Central memory CD8-positive, alpha-beta T cell (primary cell): ENCODE data around the gene CYP8B1.

ENCODE experiments used
- ATAC-seq: fragments of 150-1000 bp; cut with Tn5 transposase; replicated peaks from 2 replicates; pipeline ENCODE4 v1.10.0; 2022; ENCODE audit warnings: mild to moderate bottlenecking, moderate FRiP score, moderate number of reproducible peaks; ENCODE audit not compliant: poor library complexity, severe bottlenecking; ENCODE audit errors: extremely low read depth
- DNase-seq, 2 donors: peaks; one replicate each; pipeline ENCODE4 v3.0.0; 2021; ENCODE audit warnings: low spot score in 2 of 2
- H3K27ac Mint-ChIP-seq: one replicate; pipeline ENCODE4 v1.8.0; 2022; ENCODE audit warnings: low read depth, mild to moderate bottlenecking, moderate library complexity, mixed read lengths
- H3K27me3 Mint-ChIP-seq: one replicate; pipeline ENCODE4 v1.8.0; 2022; ENCODE audit warnings: mixed read lengths
- H3K36me3 Mint-ChIP-seq: one replicate; pipeline ENCODE4 v1.8.0; 2022; ENCODE audit warnings: mild to moderate bottlenecking, moderate library complexity, mixed read lengths; ENCODE audit not compliant: insufficient read depth
- H3K4me1 Mint-ChIP-seq: one replicate; pipeline ENCODE4 v1.8.0; 2022; ENCODE audit warnings: mixed read lengths
- H3K4me3 Mint-ChIP-seq: one replicate; pipeline ENCODE4 v1.8.0; 2022; ENCODE audit warnings: mild to moderate bottlenecking, moderate library complexity, mixed read lengths
- H3K9me3 Mint-ChIP-seq: one replicate; pipeline ENCODE4 v1.8.0; 2022; ENCODE audit warnings: mixed read lengths

CYP8B1 gene

DNA sequence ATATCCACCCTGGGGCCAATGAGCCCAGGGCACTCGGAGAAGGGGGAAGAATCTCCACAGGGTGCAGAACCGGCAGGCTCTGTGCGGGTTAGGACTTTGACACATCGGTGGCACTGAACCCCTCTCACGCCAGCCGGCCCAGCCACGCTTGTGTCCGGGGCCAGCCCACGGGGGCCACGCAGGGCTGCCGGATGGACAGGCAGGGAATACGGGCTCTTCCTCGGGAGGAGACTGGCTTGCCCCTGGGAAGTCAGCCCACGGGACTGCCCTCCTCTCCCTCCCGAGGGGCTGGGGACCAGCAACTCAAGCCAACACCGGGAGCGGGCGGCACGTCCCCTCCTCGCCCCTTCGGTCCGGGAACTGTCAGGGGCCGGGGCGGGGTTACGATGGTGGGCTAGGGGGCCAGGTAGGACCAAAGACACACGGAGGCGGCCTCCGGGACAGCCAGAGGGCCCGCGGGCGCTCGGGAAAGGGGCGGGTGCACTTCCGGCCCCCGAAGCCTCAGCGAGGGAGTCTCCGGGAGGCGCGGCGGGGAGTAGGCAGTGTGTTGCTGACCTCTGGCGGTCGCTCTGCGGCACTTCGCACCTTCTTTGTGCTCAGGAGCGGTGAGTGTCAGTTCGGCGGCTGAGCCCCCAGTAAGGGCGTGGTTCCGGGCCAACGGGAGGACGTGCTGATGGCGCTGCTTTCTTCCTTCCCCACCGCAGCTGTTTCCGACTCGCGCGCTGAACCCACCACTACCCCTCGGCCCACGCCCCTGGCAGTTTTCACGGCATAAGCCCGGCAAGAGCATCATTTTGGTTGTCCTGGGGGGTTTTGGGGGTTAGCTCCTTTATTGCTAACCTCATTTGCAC lies 5.1 kb upstream of the CYP8B1 start:
- peak overlapping the region; percentile 77 for H3K4me3 Mint-ChIP-seq
- ATAC-seq: peak; percentile 95
- H3K9me3 Mint-ChIP-seq: no peaks in the 10 kb centered on the region
- H3K27ac Mint-ChIP-seq: peak overlapping the region; percentile 78
- peaks cover 1% of the 10 kb centered on the region for H3K36me3 Mint-ChIP-seq
- peaks cover 14% of the 10 kb centered on the region for H3K4me1 Mint-ChIP-seq
- peak; percentile 67 to 78 for DNase-seq
- H3K27me3 Mint-ChIP-seq: peaks cover 11% of the 10 kb centered on the region

- H3K27ac Mint-ChIP-seq: peak overlapping the region; percentile 78
- peaks cover 14% of the 10 kb centered on the region for H3K4me1 Mint-ChIP-seq
- no peak for ATAC-seq
- DNase-seq: no peak
- peaks cover 5% of the 10 kb centered on the region for H3K27me3 Mint-ChIP-seq
- peak overlapping the region; percentile 77 for H3K4me3 Mint-ChIP-seq
- H3K9me3 Mint-ChIP-seq: no peaks in the 10 kb centered on the region
- H3K36me3 Mint-ChIP-seq: peaks cover 1% of the 10 kb centered on the region
Observed at GRCh38 chr3:42880183-42880582, 4.5 kb upstream of the CYP8B1 start.

DNA sequence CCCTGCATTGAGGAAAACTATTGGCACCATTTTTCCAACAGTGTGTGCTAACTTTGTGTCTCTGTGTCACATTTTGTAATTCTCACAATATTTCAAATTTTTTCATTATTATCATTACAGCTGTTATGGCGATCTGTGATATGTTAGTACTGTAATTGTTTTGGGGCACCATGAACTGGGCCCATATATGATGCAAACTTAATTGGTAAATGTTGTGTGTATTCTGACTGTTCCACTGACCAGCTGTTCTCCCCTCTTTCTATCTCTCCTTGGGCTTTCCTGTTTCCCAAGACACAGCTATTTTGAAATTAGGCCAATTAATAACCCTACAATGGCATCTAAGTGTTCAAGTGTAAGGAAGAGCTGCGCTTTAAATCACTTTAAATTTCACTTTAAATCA lies 2.2 kb upstream of the CYP8B1 start:
- H3K27me3 Mint-ChIP-seq: peaks cover 1% of the 10 kb centered on the region
- H3K27ac Mint-ChIP-seq: no peak overlapping the region
- no peak overlapping the region for H3K4me3 Mint-ChIP-seq
- H3K4me1 Mint-ChIP-seq: peaks cover 14% of the 10 kb centered on the region
- peaks cover 1% of the 10 kb centered on the region for H3K36me3 Mint-ChIP-seq
- no peak for ATAC-seq
- H3K9me3 Mint-ChIP-seq: no peaks in the 10 kb centered on the region
- DNase-seq: no peak

DNA sequence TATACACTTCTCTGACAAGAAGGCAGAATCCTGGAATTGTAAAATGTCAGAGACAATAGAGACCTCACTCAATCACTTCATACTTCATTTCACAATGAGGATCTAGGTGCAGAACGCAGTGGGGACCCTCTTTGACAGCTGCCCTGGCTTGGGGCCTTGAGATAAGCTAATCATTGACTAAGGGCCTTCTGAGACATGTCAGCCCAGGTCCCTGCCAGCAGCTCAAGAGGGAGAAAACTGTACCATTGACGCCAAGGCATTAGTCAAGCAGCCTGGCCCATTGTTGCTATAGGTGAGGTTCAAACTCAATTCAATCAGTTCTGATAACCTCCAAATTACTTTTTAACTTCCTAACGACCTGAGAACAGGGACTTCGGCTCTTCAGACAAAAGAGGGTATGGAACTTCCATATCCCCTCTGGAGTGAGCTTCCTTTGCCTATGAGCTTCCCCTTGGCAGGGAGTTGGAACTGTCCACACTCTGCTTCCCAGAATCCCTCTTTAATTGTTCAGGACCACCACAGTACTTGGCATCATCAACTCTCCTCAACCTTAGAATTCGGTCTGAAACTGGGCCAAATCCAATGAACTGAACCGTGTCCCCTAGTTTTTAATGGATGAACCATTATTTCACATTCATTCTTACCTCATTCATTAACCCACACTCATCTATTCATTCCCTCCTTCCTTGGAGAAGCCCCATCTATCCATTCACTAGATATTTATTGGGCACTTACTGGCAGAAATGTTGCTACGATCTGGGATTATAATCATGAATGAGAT lies 1.5 kb upstream of the CYP8B1 start:
- Mint-ChIP-seq H3K27ac (no peak overlapping the region), H3K9me3 (no peaks in the 10 kb centered on the region), H3K4me1 (peaks cover 14% of the 10 kb centered on the region), H3K4me3 (no peak overlapping the region), H3K27me3 (peaks cover 9% of the 10 kb centered on the region), H3K36me3 (peaks cover 1% of the 10 kb centered on the region)
- DNase-seq (no peak), ATAC-seq (no peak)

DNA sequence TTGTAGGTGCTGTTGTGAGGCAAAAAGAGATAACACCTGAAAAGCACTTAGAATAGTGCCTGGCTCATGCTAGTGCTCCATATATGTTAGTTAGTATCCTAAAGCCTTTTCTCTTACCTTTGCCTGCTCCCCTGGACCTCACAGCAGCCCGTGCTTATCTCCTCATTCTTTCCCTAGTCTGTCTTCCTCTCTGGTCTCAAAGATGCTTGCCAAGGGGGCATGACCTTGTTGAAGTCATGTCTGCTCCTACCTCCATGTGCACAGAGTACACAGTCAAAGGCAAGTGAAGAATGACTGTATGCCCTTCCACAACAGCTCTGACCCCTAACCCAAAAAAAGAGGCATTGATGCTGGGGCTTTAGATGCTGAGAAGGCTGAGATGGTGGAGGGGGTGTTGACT lies 722 bp upstream of the CYP8B1 start:
- H3K27ac Mint-ChIP-seq: no peak overlapping the region
- H3K4me1 Mint-ChIP-seq: peaks cover 10% of the 10 kb centered on the region
- no peak for ATAC-seq
- H3K9me3 Mint-ChIP-seq: no peaks in the 10 kb centered on the region
- no peak for DNase-seq
- peaks cover 1% of the 10 kb centered on the region for H3K36me3 Mint-ChIP-seq
- H3K4me3 Mint-ChIP-seq: no peak overlapping the region
- H3K27me3 Mint-ChIP-seq: peaks cover 12% of the 10 kb centered on the region

DNA sequence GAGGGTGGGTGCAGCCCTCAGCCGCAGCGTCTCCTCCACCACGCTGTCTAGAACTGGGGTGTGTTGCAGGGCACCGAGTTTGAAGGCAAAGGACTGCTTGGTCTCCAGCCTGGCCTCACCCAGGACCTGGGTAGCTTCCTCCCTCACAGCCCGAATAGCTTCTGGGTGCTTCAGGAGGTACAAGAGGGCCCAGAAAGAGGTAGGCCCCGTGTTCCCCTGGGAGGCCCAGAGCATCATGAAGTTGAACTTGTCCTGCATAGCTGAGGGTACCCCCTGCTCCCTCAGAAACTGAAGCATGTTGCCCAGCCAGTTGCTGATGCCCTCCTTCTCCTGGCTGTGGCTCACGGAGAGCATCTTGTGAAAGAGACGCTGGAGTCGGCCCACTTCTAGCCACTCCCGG lies 930 bp downstream of the CYP8B1 start:
- H3K27ac Mint-ChIP-seq: no peak overlapping the region

GRCh38 chr3:42873221-42873982 lies 2.3 kb downstream of the CYP8B1 start:
- no peaks in the 10 kb centered on the region for H3K9me3 Mint-ChIP-seq
- H3K4me3 Mint-ChIP-seq: no peak overlapping the region
- ATAC-seq: no peak
- H3K27ac Mint-ChIP-seq: no peak overlapping the region
- peaks cover 12% of the 10 kb centered on the region for H3K27me3 Mint-ChIP-seq
- no peaks in the 10 kb centered on the region for H3K4me1 Mint-ChIP-seq
- no peaks in the 10 kb centered on the region for H3K36me3 Mint-ChIP-seq
- no peak for DNase-seq

More for the DNA sequence above, 930 bp downstream of the CYP8B1 start:
- ATAC-seq: no peak
- H3K4me1 Mint-ChIP-seq: no peaks in the 10 kb centered on the region
- peaks cover 12% of the 10 kb centered on the region for H3K27me3 Mint-ChIP-seq
- no peak for DNase-seq
- no peaks in the 10 kb centered on the region for H3K9me3 Mint-ChIP-seq
- no peak overlapping the region for H3K4me3 Mint-ChIP-seq
- no peaks in the 10 kb centered on the region for H3K36me3 Mint-ChIP-seq

DNA sequence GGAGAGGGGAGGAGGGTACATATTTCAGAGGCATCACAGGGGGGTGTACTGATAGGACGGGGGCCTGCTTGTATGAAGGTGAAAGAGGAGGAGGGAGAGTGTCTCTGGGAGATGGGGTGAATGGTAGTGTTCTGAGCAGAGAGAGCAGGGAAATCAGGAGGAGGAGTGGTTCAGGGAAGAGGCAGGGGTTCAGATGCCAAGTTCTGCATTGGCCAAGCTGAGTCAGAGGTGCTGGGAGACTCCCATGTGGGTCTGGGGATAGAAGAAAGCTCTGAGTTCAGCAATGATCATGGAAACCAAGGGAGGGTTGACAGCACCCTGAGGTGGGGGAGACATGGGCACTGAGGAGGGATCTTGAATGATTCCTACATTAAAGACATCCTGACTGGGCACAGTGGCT lies 3.0 kb downstream of the CYP8B1 start:
- ATAC-seq: no peak
- H3K36me3 Mint-ChIP-seq: no peaks in the 10 kb centered on the region
- H3K4me3 Mint-ChIP-seq: no peak overlapping the region
- no peaks in the 10 kb centered on the region for H3K9me3 Mint-ChIP-seq
- H3K4me1 Mint-ChIP-seq: no peaks in the 10 kb centered on the region
- DNase-seq: no peak
- H3K27me3 Mint-ChIP-seq: peaks cover 12% of the 10 kb centered on the region
- H3K27ac Mint-ChIP-seq: no peak overlapping the region

DNA sequence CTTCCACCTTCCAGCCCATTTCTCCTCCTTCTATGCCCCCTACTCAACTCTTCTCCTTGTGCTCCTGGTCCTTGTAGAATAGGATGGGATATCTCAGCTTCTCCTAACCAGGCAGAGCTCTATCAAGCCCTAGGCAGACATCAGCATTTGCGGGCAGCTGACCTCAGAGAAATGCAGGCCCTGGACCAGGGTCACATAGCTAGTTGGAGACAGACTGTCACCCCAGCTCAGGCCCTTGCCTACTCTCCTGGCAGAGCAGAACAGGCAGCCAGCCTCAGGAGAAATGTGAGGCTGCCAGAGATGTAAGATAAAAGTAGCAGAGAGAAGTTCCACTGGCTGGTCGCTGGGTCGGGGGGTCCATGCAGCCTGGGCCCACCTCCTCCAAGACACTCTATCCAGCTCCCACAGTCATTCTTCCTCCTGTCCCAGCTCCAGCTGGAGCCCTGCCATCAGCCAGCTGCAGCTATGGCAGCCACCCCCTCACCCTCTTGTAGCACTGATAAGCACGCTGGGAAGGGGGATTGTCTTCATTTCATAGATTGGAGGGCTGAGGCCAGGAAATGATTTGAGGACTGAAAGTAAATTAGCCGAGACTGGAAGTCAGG lies 4.0 kb downstream of the CYP8B1 start:
- H3K27me3 Mint-ChIP-seq: peaks cover 12% of the 10 kb centered on the region
- DNase-seq (no peak), ATAC-seq (no peak)
- no peak overlapping the region for H3K4me3 Mint-ChIP-seq
- H3K27ac Mint-ChIP-seq: no peak overlapping the region
- no peaks in the 10 kb centered on the region for H3K4me1 Mint-ChIP-seq
- no peaks in the 10 kb centered on the region for H3K36me3 Mint-ChIP-seq
- no peaks in the 10 kb centered on the region for H3K9me3 Mint-ChIP-seq

GRCh38 chr3:42868841-42869240 lies 6.8 kb downstream of the CYP8B1 start:
- no peaks in the 10 kb centered on the region for H3K4me1 Mint-ChIP-seq

GRCh38 chr3:42867138-42867537 lies 8.5 kb downstream of the CYP8B1 start:
- H3K4me3 Mint-ChIP-seq: no peak overlapping the region
- H3K36me3 Mint-ChIP-seq: no peaks in the 10 kb centered on the region
- peaks cover 4% of the 10 kb centered on the region for H3K27me3 Mint-ChIP-seq
- no peak for DNase-seq
- no peaks in the 10 kb centered on the region for H3K4me1 Mint-ChIP-seq
- H3K27ac Mint-ChIP-seq: no peak overlapping the region
- ATAC-seq: no peak
- H3K9me3 Mint-ChIP-seq: no peaks in the 10 kb centered on the region

More at GRCh38 chr3:42868841-42869240, 6.8 kb downstream of the CYP8B1 start:
- Mint-ChIP-seq H3K4me3 (no peak overlapping the region), H3K27ac (no peak overlapping the region), H3K27me3 (peaks cover 12% of the 10 kb centered on the region), H3K9me3 (no peaks in the 10 kb centered on the region), H3K36me3 (no peaks in the 10 kb centered on the region)
- ATAC-seq: no peak
- DNase-seq: no peak

- H3K36me3 Mint-ChIP-seq: no peaks in the 10 kb centered on the region
- no peak for ATAC-seq
- H3K27me3 Mint-ChIP-seq: peaks cover 19% of the 10 kb centered on the region
Observed at GRCh38 chr3:42865256-42865655, 10.4 kb downstream of the CYP8B1 start.

More at GRCh38 chr3:42865256-42865655, 10.4 kb downstream of the CYP8B1 start:
- Mint-ChIP-seq H3K27ac (no peak overlapping the region), H3K4me1 (no peaks in the 10 kb centered on the region), H3K9me3 (no peaks in the 10 kb centered on the region), H3K4me3 (no peak overlapping the region)
- DNase-seq: no peak
